A172 (cell line): ENCODE measurements around the gene ARPC5L. TPM values are rescaled to one million over a fixed set of nuclear protein-coding genes. Genes with fewer than 3 reads are reported as not detected.
A peak's percentile ranks its signal among the peaks of the same experiment; 100 is the strongest.
"Not testable (repeated sequence)": the region's sequence is repeated elsewhere in the genome, so short reads cannot be mapped to it uniquely, and the experiment has no call there.

Experiments used
- DNase-seq: peaks from one replicate; pipeline ENCODE4 v3.0.0-alpha.2; 2015; ENCODE audit warnings: low spot score
- total RNA-seq: library from RNA; depleted of rRNA; stranded (reverse); fragments of >200 nt; shearing (Covaris generic); gene quantifications from 2 replicates; pipeline ENCODE4 v1.2.3, GENCODE V29; 2014

ARPC5L gene
- total RNA-seq, 1 experiment from 2014 or later = 62.1 TPM

GRCh38 chr9:124840300-124840833 is 21.6 kb upstream of the ARPC5L start:
- no peak for DNase-seq

- DNase-seq = no peak
Measured at GRCh38 chr9:124841075-124841821, 20.7 kb upstream of the ARPC5L start.

GRCh38 chr9:124843456-124844034 is 18.4 kb upstream of the ARPC5L start:
- no peak for DNase-seq

GRCh38 chr9:124844291-124844690 is 17.6 kb upstream of the ARPC5L start:
- no peak for DNase-seq

- not testable (repeated sequence) for DNase-seq
Measured at GRCh38 chr9:124846467-124846866, 15.5 kb upstream of the ARPC5L start.

GRCh38 chr9:124846969-124847368 is 15.0 kb upstream of the ARPC5L start:
- no peak for DNase-seq

- DNase-seq = no peak
Measured at GRCh38 chr9:124849801-124850200, 12.1 kb upstream of the ARPC5L start.

- no peak for DNase-seq
Measured at GRCh38 chr9:124852121-124852828, 9.7 kb upstream of the ARPC5L start.

- DNase-seq = peak; percentile 88
Measured at GRCh38 chr9:124852829-124853531, 8.9 kb upstream of the ARPC5L start, which contains the start of gene WDR38. Gene WDR38 (plus strand): TSS chr9:124853460. CDS start chr9:124853532, 72 bp downstream.

GRCh38 chr9:124853605-124854143 is 8.3 kb upstream of the ARPC5L start:
- DNase-seq = no peak

- DNase-seq = no peak
Measured at GRCh38 chr9:124854161-124854560, 7.8 kb upstream of the ARPC5L start.

- no peak for DNase-seq
Measured at GRCh38 chr9:124854822-124855221, 7.1 kb upstream of the ARPC5L start.

GRCh38 chr9:124855566-124855943 is 6.4 kb upstream of the ARPC5L start:
- no peak for DNase-seq

- peak; percentile 47 for DNase-seq
Measured at GRCh38 chr9:124855944-124856765, 5.8 kb upstream of the ARPC5L start.

- no peak for DNase-seq
Measured at GRCh38 chr9:124857533-124858162, 4.3 kb upstream of the ARPC5L start.

- no peak for DNase-seq
Measured at GRCh38 chr9:124858330-124859046, 3.4 kb upstream of the ARPC5L start.

GRCh38 chr9:124859803-124860581 is 1.9 kb upstream of the ARPC5L start:
- DNase-seq = no peak

GRCh38 chr9:124860582-124861341 is 1.2 kb upstream of the ARPC5L start:
- DNase-seq = no peak
